Cardiac muscle cell (in vitro differentiated cells and primary cell): ENCODE measurements around the gene ITGBL1. TPM values are rescaled to one million over a fixed set of nuclear protein-coding genes. Genes with fewer than 3 reads are reported as not detected.

Experiments
- DNase-seq, 2 donors: peaks; one replicate each; pipeline versions ENCODE4 v3.0.0 to v3.0.0-alpha.2; 2010 to 2017; ENCODE audit warnings: low read depth in 1 of 2, low spot score in 1 of 2
- H3K27ac ChIP-seq: fragments of 200-600 bp; sonication (generic); 2 replicates; pipeline ENCODE4 v1.5.1; 2016
- H3K27me3 ChIP-seq: fragments of 200-600 bp; sonication (generic); 2 replicates; pipeline ENCODE4 v1.6.0; 2016; ENCODE audit warnings: control low read depth
- H3K36me3 ChIP-seq: fragments of 200-600 bp; sonication (generic); 2 replicates; pipeline ENCODE4 v1.5.1; 2016; ENCODE audit warnings: control low read depth
- H3K4me1 ChIP-seq: fragments of 200-600 bp; sonication (generic); 2 replicates; pipeline ENCODE4 v1.8.1; 2017; ENCODE audit warnings: low read depth, mild to moderate bottlenecking, mixed run types
- H3K4me3 ChIP-seq: fragments of 200-600 bp; sonication (generic); 2 replicates; pipeline ENCODE4 v1.5.1; 2016; ENCODE audit warnings: mild to moderate bottlenecking
- H3K9me3 ChIP-seq: fragments of 200-600 bp; sonication (generic); 2 replicates; pipeline ENCODE4 v1.5.1; 2017; ENCODE audit warnings: low read depth, mild to moderate bottlenecking, control low read depth
- polyA plus RNA-seq: library from polyadenylated mRNA; unstranded; fragments of >200 nt; fragmentation: Nextera tagmentation; extraction: Ambion mirVana; gene quantifications from 2 replicates; pipeline ENCODE4 v1.2.1, GENCODE V29; 2016
- total RNA-seq: library from RNA; depleted of rRNA; stranded (reverse); fragments of >200 nt; gene quantifications from 2 replicates; pipeline ENCODE4 v1.2.3, GENCODE V29; 2016
- TF ChIP-seq, protein P1 (sequence below): IDR thresholded peaks from 2 replicates; pipeline ENCODE4 v1.5.1; 2012; ENCODE audit warnings: low read depth, mild to moderate bottlenecking, low read length

Gene ITGBL1
- total and polyA plus RNA-seq, 2 experiments from 2014 or later = not detected

DNA sequence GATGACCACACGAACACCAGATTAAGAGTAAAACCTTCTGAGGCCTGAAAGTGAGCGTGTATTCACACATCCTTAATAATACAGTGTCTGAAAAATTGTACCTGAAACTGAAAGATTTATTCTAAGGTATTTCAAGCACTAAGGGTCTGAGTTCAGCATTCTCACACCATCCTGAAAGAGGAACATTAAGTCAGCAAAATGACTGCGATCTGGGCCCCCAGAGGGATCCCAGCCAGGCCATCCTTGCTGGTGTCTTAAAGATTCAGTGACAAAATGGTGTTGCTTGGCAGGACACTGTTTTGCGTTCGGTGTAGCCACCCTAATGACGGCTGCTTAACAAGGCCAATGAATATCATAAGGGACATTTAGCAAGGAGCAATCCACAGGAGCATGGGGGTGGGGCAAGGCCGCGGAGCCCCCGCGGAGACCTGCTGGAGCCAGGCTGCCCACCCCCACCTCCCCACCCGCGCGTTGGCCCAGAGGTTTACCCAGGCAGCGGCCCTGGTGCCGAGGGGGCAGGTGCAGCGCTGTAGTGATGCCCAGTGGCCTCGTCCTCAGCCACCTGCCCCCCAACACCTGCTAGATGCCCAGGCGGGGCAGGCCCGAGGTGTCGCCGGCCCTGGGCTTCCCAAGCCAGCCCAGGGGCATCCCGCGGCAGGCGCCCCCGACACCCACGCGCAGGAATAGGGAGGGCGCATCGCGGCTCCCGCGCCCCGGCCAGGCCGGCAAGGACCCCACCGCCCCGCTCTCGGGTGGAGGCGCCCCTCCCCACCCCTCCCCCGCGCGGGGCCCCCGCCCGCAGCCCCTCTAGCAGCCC is 36.9 kb upstream of the ITGBL1 start:
- Histone ChIP-seq H3K27ac (no peak overlapping the region), H3K27me3 (peaks cover 57% of the 10 kb centered on the region), H3K9me3 (no peaks in the 10 kb centered on the region), H3K4me1 (no peaks in the 10 kb centered on the region), H3K36me3 (no peaks in the 10 kb centered on the region), H3K4me3 (peak overlapping the region; percentile 74)
- DNase-seq = no peak
- TF ChIP-seq, protein P1, sequence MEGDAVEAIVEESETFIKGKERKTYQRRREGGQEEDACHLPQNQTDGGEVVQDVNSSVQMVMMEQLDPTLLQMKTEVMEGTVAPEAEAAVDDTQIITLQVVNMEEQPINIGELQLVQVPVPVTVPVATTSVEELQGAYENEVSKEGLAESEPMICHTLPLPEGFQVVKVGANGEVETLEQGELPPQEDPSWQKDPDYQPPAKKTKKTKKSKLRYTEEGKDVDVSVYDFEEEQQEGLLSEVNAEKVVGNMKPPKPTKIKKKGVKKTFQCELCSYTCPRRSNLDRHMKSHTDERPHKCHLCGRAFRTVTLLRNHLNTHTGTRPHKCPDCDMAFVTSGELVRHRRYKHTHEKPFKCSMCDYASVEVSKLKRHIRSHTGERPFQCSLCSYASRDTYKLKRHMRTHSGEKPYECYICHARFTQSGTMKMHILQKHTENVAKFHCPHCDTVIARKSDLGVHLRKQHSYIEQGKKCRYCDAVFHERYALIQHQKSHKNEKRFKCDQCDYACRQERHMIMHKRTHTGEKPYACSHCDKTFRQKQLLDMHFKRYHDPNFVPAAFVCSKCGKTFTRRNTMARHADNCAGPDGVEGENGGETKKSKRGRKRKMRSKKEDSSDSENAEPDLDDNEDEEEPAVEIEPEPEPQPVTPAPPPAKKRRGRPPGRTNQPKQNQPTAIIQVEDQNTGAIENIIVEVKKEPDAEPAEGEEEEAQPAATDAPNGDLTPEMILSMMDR = no peak

GRCh38 chr13:101416181-101417042 is 36.1 kb upstream of the ITGBL1 start, which contains the start of gene NALCN:
NALCN (minus strand) TSS chr13:101416508; CDS start chr13:101399126, 17,382 bp downstream.
- Histone ChIP-seq H3K9me3 (no peaks in the 10 kb centered on the region), H3K27ac (no peak within 1 kb of the TSS), H3K4me1 (no peaks in the 10 kb centered on the region), H3K4me3 (peak within 1 kb of the TSS; percentile 74), H3K36me3 (no peaks in the 10 kb centered on the region), H3K27me3 (peaks cover 57% of the 10 kb centered on the region)
- DNase-seq = peak; percentile 7 to 55
- TF ChIP-seq, protein P1 = no peak

DNA sequence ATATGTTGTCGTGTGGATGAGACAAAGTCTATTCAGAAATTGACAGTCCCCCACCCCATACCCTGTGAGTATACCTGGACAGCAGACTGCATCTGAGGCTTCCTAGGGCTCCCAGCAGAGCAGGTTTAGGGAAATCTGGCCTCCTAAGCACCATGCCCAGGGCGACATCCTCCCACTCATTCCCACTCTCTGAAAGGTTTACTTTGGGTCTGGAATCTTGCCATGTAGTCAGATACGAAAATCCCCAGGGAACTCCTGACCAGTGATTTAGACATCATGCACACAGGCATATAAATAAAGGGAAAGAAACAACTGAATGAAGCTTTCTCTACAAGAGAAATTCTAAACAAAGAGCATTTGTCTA is 35.5 kb upstream of the ITGBL1 start:
- H3K27me3 ChIP-seq = peaks cover 57% of the 10 kb centered on the region
- TF ChIP-seq, protein P1 = no peak
- H3K4me3 ChIP-seq = no peak overlapping the region
- peak in 1 of 2 donors; percentile 65 for DNase-seq
- no peak overlapping the region for H3K27ac ChIP-seq
- no peaks in the 10 kb centered on the region for H3K4me1 ChIP-seq
- H3K9me3 ChIP-seq = no peaks in the 10 kb centered on the region
- no peaks in the 10 kb centered on the region for H3K36me3 ChIP-seq

- Histone ChIP-seq H3K27me3 (peaks cover 52% of the 10 kb centered on the region), H3K36me3 (no peaks in the 10 kb centered on the region), H3K9me3 (no peaks in the 10 kb centered on the region), H3K4me1 (no peaks in the 10 kb centered on the region), H3K27ac (no peak overlapping the region), H3K4me3 (no peak overlapping the region)
- TF ChIP-seq, protein P1 = no peak
- no peak for DNase-seq
Measured at GRCh38 chr13:101417501-101417900, 35.0 kb upstream of the ITGBL1 start.

GRCh38 chr13:101423872-101424271 is 28.6 kb upstream of the ITGBL1 start:
- no peak for DNase-seq
- H3K4me1 ChIP-seq = no peaks in the 10 kb centered on the region
- TF ChIP-seq, protein P1 = no peak

More at GRCh38 chr13:101423872-101424271, 28.6 kb upstream of the ITGBL1 start:
- no peaks in the 10 kb centered on the region for H3K9me3 ChIP-seq
- H3K4me3 ChIP-seq = no peak overlapping the region
- no peaks in the 10 kb centered on the region for H3K36me3 ChIP-seq
- no peak overlapping the region for H3K27ac ChIP-seq
- H3K27me3 ChIP-seq = no peaks in the 10 kb centered on the region
